K562 (cell line): ENCODE results near the gene HEY2. TPM values are rescaled to one million over a fixed set of nuclear protein-coding genes. Genes with fewer than 3 reads are reported as not detected.

Experiments used
- ASH1L ChIP-seq: fragments of 450-650 bp; IDR thresholded peaks from 2 replicates; pipeline ENCODE4 v1.6.1; 2018; ENCODE audit warnings: borderline replicate concordance, mild to moderate bottlenecking, low read depth; ENCODE audit not compliant: partially characterized antibody
- BRF1 ChIP-seq: IDR thresholded peaks from 3 replicates; pipeline ENCODE4 v1.6.1; 2011; ENCODE audit warnings: borderline replicate concordance, mild to moderate bottlenecking; ENCODE audit not compliant: insufficient read length; ENCODE audit errors: extremely low read depth
- E2F6 ChIP-seq, 2 experiments: IDR thresholded peaks; 2 replicates each; pipeline ENCODE4 v1.6.1; 2011; ENCODE audit warnings: borderline replicate concordance in 1 of 2, control low read depth in 1 of 2, low read depth in 1 of 2, low read length in 1 of 2, mild to moderate bottlenecking in 1 of 2, mixed read lengths in 1 of 2, moderate library complexity in 1 of 2; ENCODE audit not compliant: insufficient read depth in 1 of 2, insufficient read length in 1 of 2, poor library complexity in 1 of 2, severe bottlenecking in 1 of 2; ENCODE audit errors: extremely low read depth in 1 of 2
- EGR1 ChIP-seq: fragments of 450-650 bp; conservative IDR thresholded peaks from 2 replicates; pipeline ENCODE4 v1.6.1; 2017; ENCODE audit warnings: mild to moderate bottlenecking
- ETV6 ChIP-seq, 3 experiments: fragments of 150-350 bp in 1 of 3; sonication (generic) in 1 of 3; formaldehyde crosslinking in 1 of 3; IDR thresholded peaks; 2 replicates each; pipeline versions ENCODE4 v1.6.1 to v1.8.0; 2014 to 2022; ENCODE audit warnings: borderline replicate concordance in 2 of 3, low read depth in 2 of 3, antibody characterized with exemption in 1 of 3, low read length in 1 of 3, mild to moderate bottlenecking in 1 of 3, missing genetic modification reagents in 1 of 3
- GATAD2B ChIP-seq: fragments of 450-650 bp; IDR thresholded peaks from 2 replicates; pipeline ENCODE4 v1.6.1; 2017; ENCODE audit warnings: mild to moderate bottlenecking, borderline replicate concordance
- HSF4 ChIP-seq: fragments of 250-450 bp; sonication (Bioruptor Pico); IDR thresholded peaks from 2 replicates; pipeline ENCODE4 v2.1.2; 2022; ENCODE audit warnings: mild to moderate bottlenecking, moderate library complexity, borderline replicate concordance
- MAFG ChIP-seq: fragments of 450-650 bp; conservative IDR thresholded peaks from 2 replicates; pipeline ENCODE4 v1.6.1; 2016; ENCODE audit warnings: missing genetic modification characterization, missing compliant biosample characterization
- MEIS2 ChIP-seq: fragments of 450-650 bp; IDR thresholded peaks from 2 replicates; pipeline ENCODE4 v1.6.1; 2014; ENCODE audit warnings: mild to moderate bottlenecking; ENCODE audit not compliant: partially characterized antibody
- NCOA6 ChIP-seq: fragments of 450-650 bp; IDR thresholded peaks from 2 replicates; pipeline ENCODE4 v1.6.1; 2017; ENCODE audit warnings: mild to moderate bottlenecking
- NFIC ChIP-seq: fragments of 450-650 bp; IDR thresholded peaks from 2 replicates; pipeline ENCODE4 v1.6.1; 2017; ENCODE audit warnings: mild to moderate bottlenecking, inconsistent platforms
- NR3C1 ChIP-seq: sonication (generic); formaldehyde crosslinking; IDR thresholded peaks from 2 replicates; pipeline ENCODE4 v1.8.1; 2022; ENCODE audit warnings: missing genetic modification reagents
- RBM14 ChIP-seq: fragments of 200-400 bp; formaldehyde crosslinking; IDR thresholded peaks from 2 replicates; pipeline ENCODE4 v1.6.1; 2018; ENCODE audit warnings: low read depth, mild to moderate bottlenecking, low read length, moderate library complexity, borderline replicate concordance; ENCODE audit not compliant: insufficient read depth
- RFX5 ChIP-seq: IDR thresholded peaks from 2 replicates; pipeline ENCODE4 v1.6.1; 2011; ENCODE audit warnings: low read depth, mild to moderate bottlenecking, improper control_type of control experiment, low read length
- SIN3A ChIP-seq, 2 experiments: fragments of 150-350 bp in 1 of 2; IDR thresholded peaks; 2 replicates each; pipeline ENCODE4 v1.6.1; 2011 to 2016; ENCODE audit warnings: borderline replicate concordance in 2 of 2, low read depth in 2 of 2, low read length in 2 of 2, mild to moderate bottlenecking in 2 of 2, moderate library complexity in 2 of 2; ENCODE audit not compliant: control insufficient read depth in 1 of 2
- SIN3B ChIP-seq: fragments of 450-650 bp; IDR thresholded peaks from 2 replicates; pipeline ENCODE4 v1.6.1; 2017; ENCODE audit warnings: low read depth, mild to moderate bottlenecking, moderate library complexity
- TCF7L2 ChIP-seq: fragments of 150-350 bp; IDR thresholded peaks from 2 replicates; pipeline ENCODE4 v1.6.1; 2016; ENCODE audit warnings: low read depth, mild to moderate bottlenecking, low read length, moderate library complexity
- ZEB2 ChIP-seq: fragments of 450-650 bp; IDR thresholded peaks from 2 replicates; pipeline ENCODE4 v1.6.1; 2016
- ZNF324 ChIP-seq: fragments of 250-450 bp; sonication (Bioruptor Pico); IDR thresholded peaks from 2 replicates; pipeline ENCODE4 v1.4.0; 2020; ENCODE audit warnings: mild to moderate bottlenecking
- ZNF707 ChIP-seq: fragments of 250-450 bp; sonication (Bioruptor Pico); conservative IDR thresholded peaks from 2 replicates; pipeline ENCODE4 v1.8.0; 2022; ENCODE audit warnings: inconsistent platforms, mild to moderate bottlenecking, moderate library complexity
- polyA plus RNA-seq, 8 experiments: library from polyadenylated mRNA; depleted of rRNA in 4 of 8; stranded (reverse) in 5 of 8; unstranded in 3 of 8; fragments of >200 nt; fragmentation: Nextera tagmentation in 2 of 8; fragmentation: Illumina TruSeq in 1 of 8; extraction: Ambion mirVana in 2 of 8; extraction: Trizol in 1 of 8; gene quantifications; 2 replicates each; pipeline versions ENCODE4 v1.2.1 to v1.2.3, GENCODE V29; 2011 to 2014; ENCODE audit warnings: inconsistent platforms in 1 of 8, missing spikeins in 1 of 8
- total RNA-seq, 7 experiments: library from RNA; depleted of rRNA in 6 of 7; stranded (reverse); fragments of >200 nt in 6 of 7; fragmentation: Illumina TruSeq in 2 of 7; extraction: Trizol in 2 of 7; gene quantifications; 2 replicates each; pipeline versions ENCODE4 v1.2.1 to v1.2.3, GENCODE V29; 2011 to 2021; ENCODE audit warnings: low replicate concordance in 1 of 7
- TF ChIP-seq, protein P1 (sequence below): fragments of 250-450 bp; sonication (Bioruptor Pico); IDR thresholded peaks from 2 replicates; pipeline ENCODE4 v1.4.0; 2020; ENCODE audit warnings: mild to moderate bottlenecking, moderate library complexity
- TF ChIP-seq, protein P2 (sequence below): fragments of 250-450 bp; sonication (Bioruptor Pico); IDR thresholded peaks from 2 replicates; pipeline ENCODE4 v1.8.0; 2022; ENCODE audit warnings: moderate library complexity, mild to moderate bottlenecking, inconsistent platforms

Gene HEY2
- total and polyA plus RNA-seq, 9 of the 15 experiments (the other 6 are each of a cell fraction or from before 2014, with no cell fraction given), result 0.03 to 0.07 (median 0.06) TPM; not detected in 5

GRCh38 chr6:125749173-125749864, at the start of gene HEY2 (continued):
- peak in 1 of 2 experiments; percentile 80 for TF ChIP-seq E2F6 (IDR thresholded peaks at IDR 0.05; ENCODE audit: borderline replicate concordance in 1 of 2, extremely low read depth in 1 of 2, insufficient read depth in 1 of 2, insufficient read length in 1 of 2, low read depth in 1 of 2, low read length in 1 of 2, poor library complexity in 1 of 2, severe bottlenecking in 1 of 2)
- TF ChIP-seq MAFG (tag), result no peak
- TF ChIP-seq ZNF324 (CRISPR knock-in tag), result no peak
- TF ChIP-seq NFIC, result no peak
- peak; percentile 28; the same call in 1 of the 2 replicates for TF ChIP-seq SIN3B
- TF ChIP-seq HSF4, result no peak
- TF ChIP-seq NCOA6, result peak; percentile 70; the same call in 1 of the 2 replicates
- TF ChIP-seq NR3C1 (CRISPR knock-in tag), result 0 out of 2 replicates have a peak, but pooled peaks have one; percentile 9
- TF ChIP-seq BRF1, result no peak
- TF ChIP-seq, protein P1, sequence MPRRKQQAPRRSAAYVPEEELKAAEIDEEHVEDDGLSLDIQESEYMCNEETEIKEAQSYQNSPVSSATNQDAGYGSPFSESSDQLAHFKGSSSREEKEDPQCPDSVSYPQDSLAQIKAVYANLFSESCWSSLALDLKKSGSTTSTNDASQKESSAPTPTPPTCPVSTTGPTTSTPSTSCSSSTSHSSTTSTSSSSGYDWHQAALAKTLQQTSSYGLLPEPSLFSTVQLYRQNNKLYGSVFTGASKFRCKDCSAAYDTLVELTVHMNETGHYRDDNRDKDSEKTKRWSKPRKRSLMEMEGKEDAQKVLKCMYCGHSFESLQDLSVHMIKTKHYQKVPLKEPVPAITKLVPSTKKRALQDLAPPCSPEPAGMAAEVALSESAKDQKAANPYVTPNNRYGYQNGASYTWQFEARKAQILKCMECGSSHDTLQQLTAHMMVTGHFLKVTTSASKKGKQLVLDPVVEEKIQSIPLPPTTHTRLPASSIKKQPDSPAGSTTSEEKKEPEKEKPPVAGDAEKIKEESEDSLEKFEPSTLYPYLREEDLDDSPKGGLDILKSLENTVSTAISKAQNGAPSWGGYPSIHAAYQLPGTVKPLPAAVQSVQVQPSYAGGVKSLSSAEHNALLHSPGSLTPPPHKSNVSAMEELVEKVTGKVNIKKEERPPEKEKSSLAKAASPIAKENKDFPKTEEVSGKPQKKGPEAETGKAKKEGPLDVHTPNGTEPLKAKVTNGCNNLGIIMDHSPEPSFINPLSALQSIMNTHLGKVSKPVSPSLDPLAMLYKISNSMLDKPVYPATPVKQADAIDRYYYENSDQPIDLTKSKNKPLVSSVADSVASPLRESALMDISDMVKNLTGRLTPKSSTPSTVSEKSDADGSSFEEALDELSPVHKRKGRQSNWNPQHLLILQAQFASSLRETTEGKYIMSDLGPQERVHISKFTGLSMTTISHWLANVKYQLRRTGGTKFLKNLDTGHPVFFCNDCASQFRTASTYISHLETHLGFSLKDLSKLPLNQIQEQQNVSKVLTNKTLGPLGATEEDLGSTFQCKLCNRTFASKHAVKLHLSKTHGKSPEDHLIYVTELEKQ (CRISPR knock-in tag), result no peak
- no peak for TF ChIP-seq ETV6 (IDR thresholded peaks at IDR 0.05; ENCODE audit: borderline replicate concordance in 1 of 2, low read depth in 2 of 2, low read length in 1 of 2)
- no peak for TF ChIP-seq ETV6 (CRISPR knock-in tag; IDR thresholded peaks at IDR 0.05; ENCODE audit: borderline replicate concordance)
- TF ChIP-seq MEIS2, result peak; percentile 15
- peak; percentile 91 for TF ChIP-seq GATAD2B
- TF ChIP-seq ASH1L, result no peak
- TF ChIP-seq EGR1, result peak; percentile 82
- TF ChIP-seq ZEB2, result no peak
- TF ChIP-seq SIN3A (IDR thresholded peaks at IDR 0.05; ENCODE audit: borderline replicate concordance in 2 of 2, control insufficient read depth in 1 of 2, low read depth in 2 of 2, low read length in 2 of 2), result no peak; a peak in 2 of 4 replicates
- TF ChIP-seq ZNF707 (CRISPR knock-in tag), result no peak
- no peak for TF ChIP-seq TCF7L2
- TF ChIP-seq, protein P2, sequence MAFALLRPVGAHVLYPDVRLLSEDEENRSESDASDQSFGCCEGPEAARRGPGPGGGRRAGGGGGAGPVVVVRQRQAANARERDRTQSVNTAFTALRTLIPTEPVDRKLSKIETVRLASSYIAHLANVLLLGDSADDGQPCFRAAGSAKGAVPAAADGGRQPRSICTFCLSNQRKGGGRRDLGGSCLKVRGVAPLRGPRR (CRISPR knock-in tag), result no peak
- TF ChIP-seq RBM14, result no peak
- TF ChIP-seq RFX5, result no peak
